Large intestine (tissue), 3 donors: ENCODE results near the gene TGFBR3. TPM values are rescaled to one million over a fixed set of nuclear protein-coding genes. Genes with fewer than 3 reads are reported as not detected.

Experiments used
- DNase-seq, 2 donors: peaks; one replicate each; pipeline versions ENCODE4 v3.0.0 to v3.0.0-alpha.2; 2013
- H3K27ac ChIP-seq: one replicate; pipeline ENCODE4 v1.5.1; 2013; ENCODE audit warnings: low read length
- H3K27me3 ChIP-seq: 2 replicates; pipeline ENCODE4 v1.6.1; 2013; ENCODE audit warnings: low read length; ENCODE audit not compliant: control insufficient read depth, insufficient read depth
- H3K36me3 ChIP-seq: 2 replicates; pipeline ENCODE4 v1.6.1; 2013; ENCODE audit warnings: low read length; ENCODE audit not compliant: control insufficient read depth, insufficient read depth
- H3K4me1 ChIP-seq: one replicate; pipeline ENCODE4 v1.6.1; 2013; ENCODE audit warnings: low read length; ENCODE audit not compliant: control insufficient read depth, insufficient read depth
- H3K4me3 ChIP-seq: one replicate; pipeline ENCODE4 v1.5.1; 2013; ENCODE audit warnings: low read length
- H3K9me3 ChIP-seq: one replicate; pipeline ENCODE4 v1.6.1; 2013; ENCODE audit warnings: mild to moderate bottlenecking, low read depth, low read length, moderate library complexity; ENCODE audit not compliant: control insufficient read depth
- WGBS: methylation state at CpG from one replicate; pipeline ENCODE4 v1.1.5; 2013; ENCODE audit warnings: low lambda C conversion rate; ENCODE audit not compliant: insufficient coverage; 5-methylcytosine and 5-hydroxymethylcytosine counted together
- polyA plus RNA-seq: library from polyadenylated mRNA; unstranded; fragments of 120-200 nt; gene quantifications from one replicate; pipeline ENCODE4 v1.2.1, GENCODE V29; 2013

TGFBR3 gene
- polyA plus RNA-seq, 1 donor, result 13.7 TPM

- no peaks in the 10 kb centered on the region for H3K27me3 ChIP-seq
- no peaks in the 10 kb centered on the region for H3K9me3 ChIP-seq
- H3K4me1 ChIP-seq, result peaks cover 7% of the 10 kb centered on the region
- no CpG with 5 or more reads among the region's 7 CpGs for WGBS
- no peak overlapping the region for H3K4me3 ChIP-seq
- no peak overlapping the region for H3K27ac ChIP-seq
- no peaks in the 10 kb centered on the region for H3K36me3 ChIP-seq
- DNase-seq, result no peak
Measured at GRCh38 chr1:91813813-91814212, 72.1 kb downstream of the TGFBR3 start.

- Histone ChIP-seq H3K4me3 (no peak overlapping the region), H3K27ac (no peak overlapping the region), H3K4me1 (peaks cover 6% of the 10 kb centered on the region), H3K27me3 (no peaks in the 10 kb centered on the region), H3K9me3 (no peaks in the 10 kb centered on the region), H3K36me3 (no peaks in the 10 kb centered on the region)
- no peak for DNase-seq
- 100% methylated on average over 2 of the region's 3 CpGs for WGBS
Measured at GRCh38 chr1:91811363-91812025, 74.5 kb downstream of the TGFBR3 start.

- H3K4me3 ChIP-seq, result no peak overlapping the region
- no peaks in the 10 kb centered on the region for H3K36me3 ChIP-seq
- H3K27ac ChIP-seq, result no peak overlapping the region
- no peaks in the 10 kb centered on the region for H3K4me1 ChIP-seq
- no peaks in the 10 kb centered on the region for H3K27me3 ChIP-seq
- no peaks in the 10 kb centered on the region for H3K9me3 ChIP-seq
- 90% methylated on average over 2 of the region's 3 CpGs for WGBS
- no peak for DNase-seq
Measured at GRCh38 chr1:91809317-91809716, 76.6 kb downstream of the TGFBR3 start.

- no peak for DNase-seq
- Histone ChIP-seq H3K27me3 (no peaks in the 10 kb centered on the region), H3K4me3 (no peak overlapping the region), H3K27ac (no peak overlapping the region), H3K9me3 (no peaks in the 10 kb centered on the region), H3K36me3 (no peaks in the 10 kb centered on the region), H3K4me1 (no peaks in the 10 kb centered on the region)
- WGBS, result 100% methylated on average over 1 of the region's 5 CpGs
Measured at GRCh38 chr1:91807921-91808620, 77.9 kb downstream of the TGFBR3 start.

GRCh38 chr1:91806769-91807700 lies 78.9 kb downstream of the TGFBR3 start:
- no peak overlapping the region for H3K4me3 ChIP-seq
- H3K9me3 ChIP-seq, result no peaks in the 10 kb centered on the region
- no peaks in the 10 kb centered on the region for H3K36me3 ChIP-seq
- H3K4me1 ChIP-seq, result no peaks in the 10 kb centered on the region
- H3K27ac ChIP-seq, result no peak overlapping the region
- no peak for DNase-seq
- WGBS, result 86% methylated on average over 2 of the region's 8 CpGs
- H3K27me3 ChIP-seq, result no peaks in the 10 kb centered on the region

- Histone ChIP-seq H3K36me3 (no peaks in the 10 kb centered on the region), H3K4me1 (no peaks in the 10 kb centered on the region), H3K9me3 (no peaks in the 10 kb centered on the region), H3K27ac (no peak overlapping the region), H3K4me3 (no peak overlapping the region), H3K27me3 (no peaks in the 10 kb centered on the region)
- DNase-seq, result no peak
- WGBS, result no CpG with 5 or more reads among the region's 8 CpGs
Measured at GRCh38 chr1:91806181-91806768, 79.7 kb downstream of the TGFBR3 start.

- Histone ChIP-seq H3K36me3 (no peaks in the 10 kb centered on the region), H3K27me3 (no peaks in the 10 kb centered on the region), H3K4me3 (no peak overlapping the region), H3K27ac (no peak overlapping the region), H3K9me3 (no peaks in the 10 kb centered on the region), H3K4me1 (no peaks in the 10 kb centered on the region)
- DNase-seq, result no peak
- WGBS, result no CpG with 5 or more reads among the region's 8 CpGs
Measured at GRCh38 chr1:91805311-91805801, 80.6 kb downstream of the TGFBR3 start.

- Histone ChIP-seq H3K36me3 (no peaks in the 10 kb centered on the region), H3K27me3 (no peaks in the 10 kb centered on the region), H3K27ac (no peak overlapping the region), H3K4me3 (no peak overlapping the region), H3K4me1 (no peaks in the 10 kb centered on the region), H3K9me3 (no peaks in the 10 kb centered on the region)
- WGBS, result no CpG with 5 or more reads among the region's 13 CpGs
- DNase-seq, result no peak
Measured at GRCh38 chr1:91804546-91805023, 81.4 kb downstream of the TGFBR3 start.

GRCh38 chr1:91803847-91804545 lies 82.0 kb downstream of the TGFBR3 start:
- no peaks in the 10 kb centered on the region for H3K4me1 ChIP-seq
- no peaks in the 10 kb centered on the region for H3K9me3 ChIP-seq
- no peak overlapping the region for H3K4me3 ChIP-seq
- DNase-seq, result no peak
- H3K27me3 ChIP-seq, result no peaks in the 10 kb centered on the region
- no peak overlapping the region for H3K27ac ChIP-seq
- no CpG with 5 or more reads among the region's 6 CpGs for WGBS
- no peaks in the 10 kb centered on the region for H3K36me3 ChIP-seq
